ENCODE data around the gene CLEC16A.

The CLEC16A gene

GRCh38 chr16:11064851-11065250 is 120.5 kb downstream of the CLEC16A start:
- DNase-seq: no peak

DNA sequence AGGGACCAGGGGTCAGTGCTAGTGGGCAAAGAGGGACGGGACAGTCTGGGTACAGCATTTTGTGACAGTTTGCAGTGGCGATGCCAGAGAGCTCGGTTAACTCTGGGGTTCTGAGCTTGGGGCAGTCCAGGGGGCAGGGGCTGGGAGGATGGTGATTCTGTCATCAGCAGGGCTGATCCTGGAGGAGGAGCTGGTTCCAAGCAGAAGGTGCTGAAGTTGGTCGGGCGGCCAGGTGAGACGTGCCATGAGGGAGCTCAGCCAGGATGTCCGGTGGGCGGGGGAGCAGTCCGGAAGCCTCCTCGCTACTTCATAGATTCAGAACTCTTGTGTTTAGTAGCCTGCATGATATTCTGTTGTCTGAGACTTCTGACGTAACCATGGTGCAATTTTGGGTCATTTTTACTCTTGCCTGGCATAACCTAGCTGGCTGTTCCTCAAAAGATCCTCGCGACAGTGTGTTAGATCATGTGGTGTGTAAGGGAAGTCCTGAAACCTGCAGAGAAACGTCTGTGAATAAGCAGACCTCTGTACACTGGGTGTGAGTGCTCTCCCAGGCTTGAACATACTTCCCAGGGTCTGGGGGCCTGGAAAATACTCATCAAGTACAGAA is 122.0 kb downstream of the CLEC16A start:
- DNase-seq: peak; percentile 59 to 66 (median 60)

DNA sequence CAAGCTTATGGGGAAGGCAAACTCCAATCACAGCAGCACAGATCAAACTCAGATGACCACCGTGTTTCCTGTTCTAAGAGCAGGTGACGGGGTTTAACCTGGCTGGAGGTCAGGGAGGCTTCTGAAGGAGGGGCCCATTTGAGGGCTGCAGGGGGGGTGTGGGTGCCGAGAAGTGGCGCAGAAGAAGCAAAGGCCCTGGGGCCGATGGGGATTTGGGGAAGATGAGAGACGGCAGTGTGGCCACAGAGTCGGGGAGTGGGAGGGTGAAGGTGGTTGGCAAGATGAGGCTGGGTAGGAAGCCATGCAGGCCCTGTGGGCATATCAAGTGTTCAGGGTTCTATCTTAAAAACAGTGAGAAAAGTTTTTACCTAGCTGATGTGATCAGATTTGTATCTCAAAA is 122.9 kb downstream of the CLEC16A start:
- no peak for DNase-seq

DNA sequence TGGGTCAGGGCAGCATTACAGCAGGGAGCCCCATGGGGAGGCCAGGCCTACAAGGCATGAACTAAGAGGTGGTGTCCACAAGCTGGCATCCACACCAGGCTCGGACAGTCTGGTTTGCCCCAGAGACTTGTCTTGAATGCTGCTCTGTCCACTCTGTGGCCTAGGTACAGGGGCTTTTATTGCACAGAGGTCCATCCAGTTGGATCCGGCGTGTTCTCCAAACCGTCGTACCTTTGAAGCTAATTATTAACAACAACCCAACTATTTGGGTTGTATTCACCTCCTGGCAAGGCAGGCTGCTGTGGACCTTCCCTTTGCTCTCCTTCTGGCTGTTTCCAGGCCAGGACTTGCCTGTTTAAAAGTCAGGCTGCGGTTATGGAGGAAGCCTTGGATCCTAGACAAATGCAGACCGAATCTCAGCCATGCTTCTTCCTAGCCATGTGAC is 123.4 kb downstream of the CLEC16A start:
- no peak for DNase-seq

DNA sequence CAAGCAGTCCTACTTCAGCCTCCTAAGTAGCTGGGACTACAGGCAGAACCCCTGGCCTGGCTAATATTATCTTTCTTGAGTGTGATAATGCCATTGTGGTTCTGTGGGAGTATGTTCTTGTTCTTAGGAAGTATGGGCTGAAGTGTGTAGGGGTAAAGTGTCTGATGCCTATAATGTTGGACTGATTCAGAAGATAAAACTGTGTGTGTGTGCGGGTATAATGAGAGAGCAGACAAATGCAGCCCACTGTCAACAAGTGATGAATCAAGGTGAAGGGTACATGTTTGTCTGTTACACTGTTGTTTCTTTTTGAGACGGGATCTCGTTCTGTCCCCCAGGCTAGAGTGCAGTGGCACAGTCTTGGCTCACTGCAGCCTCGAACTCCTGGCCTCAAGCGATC is 127.5 kb downstream of the CLEC16A start:
- DNase-seq: no peak

DNA sequence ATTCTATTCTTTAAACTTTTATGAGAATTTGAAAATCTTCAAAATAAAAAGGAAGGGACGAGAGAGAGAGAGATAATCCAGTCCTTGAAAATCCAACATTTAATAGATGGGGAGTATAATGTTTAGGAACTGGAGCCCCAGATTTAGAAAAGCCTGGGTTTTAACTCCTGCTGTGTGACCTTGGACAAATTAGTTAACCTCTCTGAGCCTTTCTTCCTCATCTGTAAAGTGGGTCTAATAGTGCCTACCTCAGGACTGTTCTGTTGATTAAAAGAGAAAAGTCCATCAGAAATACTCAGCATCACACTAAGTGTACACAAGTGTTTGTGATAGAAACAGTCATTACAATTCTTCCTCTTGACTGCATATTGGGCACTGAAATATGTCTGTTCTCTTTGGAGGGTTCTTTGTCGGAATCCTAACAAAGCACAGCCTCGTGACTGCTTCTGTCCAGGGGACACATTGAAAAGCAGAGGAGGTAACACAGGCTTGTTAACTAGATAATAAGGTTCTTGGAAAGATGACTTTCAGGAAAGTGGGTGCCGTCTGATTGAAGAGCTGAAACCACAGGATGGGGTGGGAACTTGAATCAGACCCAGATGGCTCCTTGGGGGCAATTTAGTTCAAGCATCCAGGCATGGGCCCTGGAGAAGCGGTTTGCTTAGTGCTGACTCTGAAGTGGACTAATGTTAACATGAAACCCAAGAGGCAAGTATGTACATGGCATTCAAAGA is 128.2 kb downstream of the CLEC16A start:
- no peak for DNase-seq

DNA sequence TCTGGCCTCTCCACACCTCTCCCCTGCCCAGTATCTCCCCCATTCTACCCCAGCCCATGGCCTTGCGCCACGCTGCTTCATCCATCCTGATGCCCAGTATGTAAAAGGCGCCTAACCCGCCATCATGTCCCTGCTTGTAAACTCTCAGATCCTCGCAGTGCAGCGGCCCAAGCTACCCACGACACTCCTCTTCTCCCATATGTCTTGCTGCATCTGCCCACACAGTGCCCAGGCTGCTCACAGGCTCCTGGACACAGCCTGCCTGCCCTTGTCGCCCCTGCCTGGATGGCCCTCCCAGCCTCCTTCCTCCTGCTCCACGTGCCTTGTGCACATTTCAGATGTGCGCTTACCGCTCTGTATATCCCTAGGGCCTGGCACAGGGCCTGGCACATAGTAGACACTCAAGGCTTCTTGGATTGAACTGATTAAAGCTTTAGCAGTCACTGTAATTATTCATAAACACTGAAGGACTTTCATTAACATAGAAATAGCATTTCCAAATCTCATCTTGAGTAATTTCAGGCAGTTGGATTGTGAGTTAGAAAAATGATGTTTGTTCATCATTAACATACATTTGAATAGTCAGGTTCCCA is 129.1 kb downstream of the CLEC16A start:
- no peak for DNase-seq

DNA sequence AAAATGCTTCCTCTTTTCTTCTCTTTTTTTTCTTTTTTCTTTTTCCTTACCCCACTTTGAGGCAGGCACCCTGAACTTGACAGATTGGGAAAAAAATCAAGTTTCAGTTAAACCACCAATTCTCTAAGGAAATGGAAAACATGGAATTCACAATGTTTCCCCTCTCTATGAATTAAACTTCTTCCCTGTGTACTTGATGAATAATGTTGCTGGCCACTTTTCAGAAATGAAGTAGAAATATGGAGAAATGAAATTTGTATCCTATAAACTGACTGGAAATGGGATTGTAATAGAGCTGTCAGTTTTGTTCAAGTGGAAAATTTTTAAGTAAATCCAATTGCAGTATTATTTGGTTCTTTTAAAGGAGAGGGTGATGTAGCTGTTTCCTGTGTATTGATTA is 129.8 kb downstream of the CLEC16A start:
- DNase-seq: no peak

DNA sequence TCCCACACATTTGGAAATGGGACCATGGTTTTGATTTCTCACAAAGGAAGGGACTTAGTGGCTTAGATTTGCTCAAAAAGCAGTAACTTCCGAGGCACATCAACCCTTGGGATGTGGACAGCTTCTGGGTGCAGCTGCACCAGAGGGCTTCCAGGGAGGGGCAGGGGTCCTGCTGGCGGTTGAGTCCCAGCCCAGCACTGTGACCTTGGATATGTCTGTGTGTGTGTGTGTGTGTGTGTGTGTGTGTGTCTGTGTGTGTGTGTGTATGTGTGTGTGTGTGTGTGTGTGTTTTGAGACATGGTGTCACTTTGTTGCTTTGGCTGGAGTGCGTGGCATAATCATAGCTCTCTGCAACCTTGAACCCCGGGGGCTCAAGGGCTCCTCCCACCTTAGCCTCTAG is 130.8 kb downstream of the CLEC16A start:
- no peak for DNase-seq

- DNase-seq: peak; percentile 54 to 69 (median 57)
Observed at GRCh38 chr16:11076259-11077018, 132.1 kb downstream of the CLEC16A start.

- no peak for DNase-seq
Observed at GRCh38 chr16:11078812-11079459, 134.6 kb downstream of the CLEC16A start.

DNA sequence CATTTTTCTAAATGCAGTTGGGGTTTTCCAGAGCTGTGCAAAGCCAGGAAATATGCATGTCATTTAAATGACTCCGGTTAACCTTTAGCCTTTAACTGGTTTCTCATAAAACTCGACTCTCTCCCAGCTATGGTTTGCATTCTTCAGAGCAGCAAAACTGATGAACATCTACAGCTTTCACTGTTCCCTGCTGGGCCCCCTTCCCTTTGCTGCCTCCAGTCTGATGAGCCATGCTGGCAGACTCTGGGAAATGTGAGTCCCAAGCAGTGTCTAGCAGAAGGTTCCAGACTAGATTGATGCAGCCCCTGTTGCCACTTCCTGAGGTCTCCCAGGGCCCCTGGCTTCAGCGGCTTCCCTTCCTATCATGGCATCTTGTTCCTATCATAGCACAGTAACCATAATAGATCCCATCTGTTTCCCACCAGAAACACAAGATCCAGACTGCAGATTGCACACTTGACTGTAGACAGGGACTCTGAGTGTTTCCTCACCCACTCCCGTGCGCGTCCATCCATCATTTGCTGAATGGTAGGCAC is 135.4 kb downstream of the CLEC16A start:
- DNase-seq: peak in 1 of 3 donors; percentile 28

GRCh38 chr16:11080327-11080967 is 136.1 kb downstream of the CLEC16A start:
- DNase-seq: no peak

DNA sequence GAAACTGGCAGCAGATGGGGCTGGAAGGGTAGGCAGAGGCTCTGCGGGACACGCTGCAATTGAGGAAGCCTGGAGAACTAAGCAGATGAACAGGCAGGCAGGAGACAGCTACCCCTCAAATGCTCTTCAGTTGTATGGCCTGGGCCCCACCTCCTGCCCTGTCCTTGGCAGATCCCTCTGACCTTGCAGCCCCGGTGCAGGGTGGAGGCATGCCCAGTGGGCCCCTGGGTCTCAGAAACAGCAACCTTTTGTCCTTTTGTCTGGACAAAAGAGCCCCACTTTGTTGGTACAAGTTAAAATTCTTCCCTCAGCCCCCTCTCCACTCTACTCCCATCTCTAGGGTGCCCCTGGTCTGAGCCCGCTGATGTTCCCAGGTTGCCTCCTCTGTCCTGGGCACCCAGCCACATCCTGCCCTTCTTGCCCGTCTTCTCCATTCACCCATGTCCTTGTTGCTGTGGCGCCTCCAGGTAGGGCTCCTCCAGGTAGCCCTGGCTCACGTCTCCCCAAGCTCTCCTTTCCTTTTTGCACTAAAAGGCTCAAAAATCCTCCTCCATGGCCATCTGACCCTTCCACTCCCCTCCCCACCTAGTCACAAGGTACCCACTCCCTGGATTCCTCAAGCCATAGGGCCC is 136.8 kb downstream of the CLEC16A start:
- no peak for DNase-seq

DNA sequence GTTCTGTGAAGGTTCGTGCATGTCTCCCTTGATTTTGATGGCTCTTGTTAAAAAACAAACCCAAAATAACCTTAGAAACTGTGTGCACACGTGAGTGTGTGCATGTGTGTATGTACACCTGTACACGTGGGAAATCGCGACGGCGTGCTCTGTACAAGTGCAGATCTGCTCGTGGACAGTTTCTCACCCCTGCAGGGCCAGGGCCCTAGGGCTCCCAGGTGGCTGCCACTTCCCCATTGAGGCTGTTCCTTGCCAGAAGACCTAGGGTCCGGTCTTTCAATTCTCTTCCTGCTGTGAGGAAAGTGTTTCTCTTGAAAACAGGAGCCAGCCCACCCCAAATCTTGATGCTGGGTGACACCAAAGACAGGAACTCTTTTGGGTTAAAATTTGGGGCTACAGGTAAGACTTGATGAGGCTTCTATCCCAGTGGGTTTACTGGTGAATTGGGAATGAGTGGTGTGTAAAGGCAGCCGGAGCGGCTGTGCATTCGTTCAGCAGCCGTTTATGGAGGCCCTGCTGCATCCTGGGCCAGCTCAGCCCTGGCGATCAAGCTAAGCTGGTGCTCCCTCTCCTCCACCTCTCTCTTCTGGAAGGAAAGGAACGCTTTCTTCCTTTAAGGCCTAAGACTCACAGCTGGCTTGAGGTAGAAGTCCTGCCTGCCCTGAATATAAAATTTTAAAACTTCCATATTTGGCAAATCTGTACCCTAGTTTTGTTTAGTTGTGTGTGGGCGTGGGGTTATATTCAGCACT is 137.9 kb downstream of the CLEC16A start:
- peak in 1 of 3 donors; percentile 12 for DNase-seq

- no peak for DNase-seq
Observed at GRCh38 chr16:11082860-11083388, 138.6 kb downstream of the CLEC16A start.

DNA sequence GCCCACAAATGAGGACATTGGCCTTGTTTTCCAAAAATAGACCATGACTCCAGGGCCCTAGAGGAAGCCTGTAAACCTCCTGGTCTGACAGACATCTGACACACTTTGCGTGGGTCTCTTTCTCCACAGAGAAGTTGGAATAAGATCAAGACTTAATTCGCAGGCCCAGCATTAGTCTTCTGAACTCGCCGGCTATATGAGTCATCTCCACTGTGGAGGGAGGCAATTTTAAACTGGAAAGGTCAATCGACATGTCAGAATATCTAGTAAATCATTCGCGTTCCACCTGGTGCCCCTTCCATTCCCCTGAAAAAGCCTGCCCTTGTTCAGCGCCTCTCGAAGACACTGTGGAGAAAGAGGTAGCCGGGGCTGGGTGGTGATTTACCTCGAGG is 140.1 kb downstream of the CLEC16A start:
- DNase-seq: peak; percentile 39 to 50 (median 40)

DNA sequence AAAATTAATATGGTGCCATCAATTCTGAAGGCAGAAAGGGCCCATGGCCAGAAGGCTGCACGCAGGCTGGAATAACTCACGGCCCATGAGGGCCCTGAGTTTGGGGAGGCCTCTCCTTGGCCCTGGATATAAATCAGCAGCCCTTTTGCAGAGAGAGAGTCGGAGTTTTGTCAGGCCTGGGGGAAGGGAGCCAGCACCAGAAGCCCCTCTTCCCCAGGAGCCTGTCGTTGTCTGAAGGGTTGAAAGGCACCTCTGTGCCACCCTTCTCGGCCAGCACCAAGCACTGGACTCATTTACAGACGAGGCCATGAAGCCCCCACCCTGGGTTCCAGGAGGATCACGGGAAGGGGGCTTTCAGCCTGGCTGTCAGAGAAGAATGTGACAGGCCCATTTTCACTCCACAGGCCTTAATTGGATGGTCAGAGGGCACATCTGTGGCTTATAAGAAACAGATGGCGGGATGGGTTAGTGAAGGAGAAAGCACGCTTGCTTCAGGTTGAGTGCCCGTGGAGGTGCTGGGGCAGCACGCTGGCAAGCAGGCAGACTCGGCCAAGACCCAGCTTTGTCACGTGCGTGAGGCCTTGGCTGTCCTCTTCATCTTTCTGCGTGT is 140.6 kb downstream of the CLEC16A start:
- DNase-seq: no peak

DNA sequence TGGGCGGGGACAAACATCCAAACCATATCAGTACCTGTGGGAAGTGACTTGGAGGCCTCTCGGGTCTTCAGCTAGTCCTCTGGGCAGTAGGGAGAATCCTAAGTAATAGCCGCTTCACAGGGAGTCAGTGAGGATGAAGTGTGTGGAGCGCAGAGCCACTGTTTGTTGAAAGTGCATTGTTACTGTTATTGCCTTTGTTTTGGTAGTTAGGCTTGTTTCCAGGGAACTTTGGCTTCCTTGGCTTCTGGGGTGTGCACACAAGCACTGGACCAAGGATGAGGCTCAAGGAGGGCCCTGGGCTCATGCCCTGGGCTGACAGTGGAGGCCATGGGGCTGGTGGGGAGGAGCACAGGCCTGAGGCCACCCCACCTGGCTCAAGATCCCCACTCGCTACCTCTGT is 141.6 kb downstream of the CLEC16A start:
- no peak for DNase-seq

GRCh38 chr16:11087691-11088073 is 143.3 kb downstream of the CLEC16A start:
- DNase-seq: no peak

All from suppressor macrophage treated with lipopolysaccharide for 1 hour (primary cell).